Hepatic stellate cell (primary cell): ENCODE data around the gene ITPK1.

Source experiments
- DNase-seq: peaks from one replicate; pipeline ENCODE4 v3.0.0; 2011; ENCODE audit warnings: low spot score

ITPK1 gene

DNA sequence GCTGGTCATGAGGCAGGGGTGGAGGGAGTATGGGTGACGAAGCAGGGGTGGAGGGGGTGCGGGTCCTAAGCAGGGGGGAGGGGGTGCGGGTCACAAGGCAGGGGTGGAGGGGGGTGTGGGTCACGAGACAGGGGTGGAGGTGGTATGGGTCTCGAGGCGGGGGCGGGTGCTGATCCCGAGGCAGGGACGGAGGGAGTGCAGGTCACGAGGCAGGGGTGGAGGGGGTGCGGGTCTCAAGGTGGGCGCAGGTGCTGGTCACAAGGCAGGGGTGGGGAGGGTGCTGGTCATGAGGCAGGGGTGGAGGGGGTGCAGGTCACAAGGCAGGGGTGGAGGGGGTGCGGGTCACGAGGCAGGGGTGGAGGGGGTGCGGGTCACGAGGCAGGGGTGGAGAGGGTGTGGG lies 56.5 kb downstream of the ITPK1 start:
- no peak for DNase-seq

DNA sequence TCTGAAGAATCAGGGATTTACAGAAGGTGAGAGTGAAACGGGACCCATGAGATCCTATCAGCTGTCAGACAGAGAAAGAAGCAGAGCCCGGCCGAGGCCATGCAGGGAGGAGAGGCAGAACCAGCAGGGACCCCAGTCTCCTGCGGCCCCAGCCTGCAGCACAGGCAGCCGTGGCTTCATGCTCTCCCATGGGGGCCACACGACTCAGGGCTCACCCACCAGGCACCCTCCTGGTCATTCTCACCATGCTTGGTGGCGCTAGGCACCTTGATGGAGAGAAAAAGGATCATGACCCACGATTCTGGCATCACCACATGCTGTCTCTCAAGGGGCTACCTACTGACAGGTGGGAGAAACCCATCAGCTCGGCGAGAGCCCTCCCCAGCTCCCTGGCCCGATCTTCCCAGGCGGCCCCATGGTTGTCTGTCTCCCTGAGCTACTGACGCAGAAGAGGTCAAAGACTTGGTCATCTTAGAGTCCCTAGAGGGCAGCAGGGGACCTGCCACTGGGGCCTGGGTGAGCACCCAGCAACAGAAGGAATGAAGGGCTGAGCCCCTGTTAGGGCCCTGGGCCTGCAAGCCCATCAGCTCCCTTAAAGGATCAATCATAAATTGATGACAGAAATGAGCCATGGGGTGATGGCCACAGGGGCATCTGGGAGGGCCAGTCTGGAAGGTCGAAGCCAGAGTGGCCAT lies 58.0 kb downstream of the ITPK1 start:
- DNase-seq: no peak

DNA sequence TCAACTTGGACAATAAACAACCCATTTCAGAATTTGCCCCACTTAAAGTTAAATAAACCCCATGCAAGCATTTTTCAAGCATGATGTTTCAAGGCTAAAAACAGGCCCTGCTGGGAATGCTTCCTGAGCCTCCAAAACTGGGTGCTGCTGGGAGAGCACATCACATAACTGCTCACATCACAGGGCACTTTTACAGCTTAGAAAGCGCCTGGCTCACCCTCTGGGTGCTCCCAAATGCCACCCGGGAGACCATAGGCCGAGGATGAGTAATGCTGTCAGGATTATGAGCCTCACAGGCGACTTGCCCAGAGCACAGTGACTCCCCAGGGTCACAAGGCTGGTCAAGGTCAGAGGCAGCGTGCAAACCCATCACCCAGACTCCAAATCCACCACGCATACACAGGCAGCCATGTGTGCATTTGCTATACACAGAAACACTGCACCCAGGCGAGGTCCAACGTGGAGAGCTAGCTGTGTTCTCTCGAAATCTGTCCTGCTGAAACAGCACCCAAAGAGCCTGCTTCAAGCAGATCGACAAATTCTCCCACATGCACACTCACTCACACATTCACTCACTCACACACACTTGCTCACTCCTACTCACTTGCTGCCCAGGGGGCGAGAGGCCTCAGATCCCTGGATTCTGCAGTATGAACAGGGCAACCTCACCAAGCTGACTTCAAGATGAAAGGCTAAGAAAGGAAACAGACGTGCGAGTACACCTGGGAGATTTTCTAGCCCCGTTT lies 58.7 kb downstream of the ITPK1 start:
- DNase-seq: no peak

DNA sequence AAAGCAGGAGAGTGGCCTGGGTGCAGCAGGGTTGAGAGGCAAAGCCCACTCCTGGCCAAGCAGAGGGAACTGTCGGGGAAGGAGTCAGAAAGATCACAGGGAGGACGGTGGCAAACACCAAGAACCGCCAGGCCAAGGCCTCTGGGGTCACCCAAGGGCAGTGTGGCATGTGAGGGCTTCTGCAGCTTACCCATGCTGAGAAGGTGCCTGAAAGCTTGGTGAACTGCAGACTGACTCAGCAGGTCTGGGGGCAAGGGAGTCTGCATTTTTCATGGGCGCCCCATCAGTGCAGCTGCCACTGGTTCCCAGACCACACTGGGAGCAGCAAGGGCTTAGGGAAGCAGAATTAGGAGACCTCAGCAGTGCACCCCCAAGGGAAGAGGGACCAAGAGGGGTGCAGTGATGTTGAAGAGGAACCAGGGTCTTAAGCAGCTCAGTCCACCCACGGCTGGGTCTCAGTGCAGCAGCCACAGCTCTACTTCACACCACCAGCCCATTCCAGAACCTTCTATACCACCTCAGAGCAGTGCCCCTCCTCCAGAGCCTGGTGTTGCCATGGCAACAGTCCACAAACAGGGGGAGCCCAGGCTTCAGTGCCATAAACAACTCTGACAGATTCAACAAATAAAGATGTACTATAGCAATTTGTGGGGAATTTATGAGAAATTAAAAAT lies 59.4 kb downstream of the ITPK1 start:
- DNase-seq: peak; percentile 52

DNA sequence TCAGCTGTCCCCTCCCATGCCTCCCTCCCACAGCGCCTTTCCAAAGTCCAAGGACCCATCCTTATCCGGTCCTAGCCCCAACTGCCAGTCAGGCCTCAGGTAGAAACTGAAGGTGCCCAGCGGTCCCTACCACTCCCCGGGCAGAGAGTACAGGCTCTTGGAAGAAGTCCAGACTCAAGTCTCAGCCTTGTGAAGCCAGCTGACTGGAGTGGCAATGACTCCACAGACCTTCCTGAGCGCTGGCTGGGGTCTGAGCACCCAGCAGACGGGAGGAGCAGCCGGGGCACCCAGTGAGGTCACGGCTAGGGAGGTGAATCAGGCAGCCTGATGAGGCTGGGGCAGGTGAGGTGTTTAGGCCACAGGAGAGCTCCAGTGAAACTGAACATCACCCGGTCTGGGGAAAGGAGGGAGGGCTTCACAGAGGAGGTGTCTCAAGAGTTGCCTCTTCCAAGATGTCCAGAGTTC lies 60.0 kb downstream of the ITPK1 start:
- DNase-seq: no peak

DNA sequence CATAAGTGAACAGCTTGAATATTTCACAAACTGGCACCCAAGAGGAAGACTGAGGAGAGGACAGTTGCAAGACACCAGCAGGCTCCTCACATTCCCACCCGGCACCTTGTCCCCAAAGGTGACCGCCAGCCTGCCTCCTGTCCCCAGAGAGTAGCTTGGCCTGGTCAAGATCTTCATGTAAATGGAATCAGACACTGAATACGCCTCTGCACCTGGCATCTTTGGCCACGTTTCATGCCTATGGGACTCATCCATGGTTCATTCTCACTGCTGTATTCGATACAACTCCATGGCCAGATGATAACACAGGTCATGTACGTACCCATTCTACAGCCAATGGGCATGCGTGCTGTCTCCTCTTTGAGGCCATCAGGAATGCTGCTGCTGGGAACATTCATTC lies 60.8 kb downstream of the ITPK1 start:
- DNase-seq: no peak

DNA sequence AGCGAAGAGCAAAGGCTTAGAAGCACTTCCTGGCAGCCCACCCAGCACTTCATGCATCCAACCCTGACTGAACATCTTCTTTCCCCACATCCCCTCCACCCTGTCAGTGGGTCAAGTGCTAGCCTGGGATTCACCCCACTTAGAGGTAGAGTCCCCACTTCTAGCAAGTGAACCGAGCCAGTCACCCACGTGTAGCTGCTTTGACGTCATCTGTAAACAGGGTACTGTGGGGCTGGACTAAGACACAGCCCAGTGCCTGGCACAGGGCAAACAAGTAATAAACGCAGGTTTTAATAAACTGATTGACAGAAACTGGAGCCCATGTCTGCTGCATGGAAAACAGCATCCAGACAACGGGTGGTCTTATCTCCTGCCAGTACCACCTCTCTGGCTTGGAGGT lies 61.7 kb downstream of the ITPK1 start:
- DNase-seq: no peak

DNA sequence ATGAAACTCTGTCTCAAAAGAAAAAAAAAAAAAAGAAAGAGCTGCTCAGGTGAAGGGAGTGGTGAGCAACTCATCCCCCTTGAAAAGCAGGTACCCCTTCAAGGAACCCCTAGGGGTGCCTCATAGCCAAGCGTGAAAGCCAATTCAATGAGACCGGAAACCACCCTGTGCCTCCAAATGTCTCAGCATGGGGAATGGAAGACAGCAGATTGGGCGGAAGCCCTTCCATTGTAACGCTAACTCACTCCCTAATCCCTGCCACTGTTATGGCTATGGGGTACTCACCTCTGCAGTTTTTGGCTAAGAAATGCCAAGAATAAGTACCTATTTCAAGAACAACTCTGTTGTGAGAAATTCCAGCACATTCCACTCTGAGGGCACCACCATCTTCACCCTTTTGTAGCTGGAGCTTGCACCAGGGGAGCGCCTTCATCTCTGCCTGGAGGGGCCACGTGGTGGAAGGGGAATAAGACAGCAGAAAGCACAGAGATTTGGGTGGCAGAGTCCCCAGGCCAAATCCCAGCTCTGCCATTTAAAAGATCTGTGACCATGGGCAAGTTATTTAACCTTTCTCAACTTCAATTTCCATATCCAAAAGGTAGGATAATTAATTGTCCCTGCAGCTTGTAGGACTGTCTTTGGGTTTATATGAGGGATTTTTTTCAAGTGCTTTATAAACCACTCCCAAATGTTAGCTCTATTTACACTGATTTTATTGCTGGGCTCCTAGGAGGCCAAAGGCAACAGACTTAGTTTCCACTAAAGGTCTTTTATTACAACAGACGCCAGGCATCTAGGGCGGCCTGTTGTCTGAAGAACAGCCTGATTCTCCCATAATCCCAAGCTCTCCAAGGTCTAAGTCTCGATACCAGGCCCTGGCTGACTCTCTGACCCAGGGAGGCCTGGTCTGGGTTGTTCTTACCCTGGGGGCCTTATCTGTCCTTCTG lies 63.9 kb downstream of the ITPK1 start:
- no peak for DNase-seq

DNA sequence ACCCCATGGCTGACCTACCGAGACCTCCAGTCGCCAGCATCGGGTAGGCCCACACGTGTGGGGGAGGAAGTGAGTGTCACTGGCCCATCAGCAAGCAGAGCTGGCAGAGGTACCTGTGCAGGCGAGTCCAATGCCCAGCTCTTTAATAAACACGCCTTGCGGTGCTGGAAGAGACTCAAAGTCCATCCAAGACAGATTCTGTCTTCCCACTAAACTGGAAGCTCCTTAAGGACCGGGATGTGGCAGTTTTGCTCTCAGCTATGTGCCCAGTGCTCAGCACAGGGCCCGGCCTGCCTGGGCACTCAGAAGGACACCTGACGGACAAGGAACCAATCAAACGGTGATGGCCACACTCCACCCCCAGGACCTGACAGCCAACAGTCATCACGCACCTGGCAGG lies 65.0 kb downstream of the ITPK1 start:
- DNase-seq: no peak

DNA sequence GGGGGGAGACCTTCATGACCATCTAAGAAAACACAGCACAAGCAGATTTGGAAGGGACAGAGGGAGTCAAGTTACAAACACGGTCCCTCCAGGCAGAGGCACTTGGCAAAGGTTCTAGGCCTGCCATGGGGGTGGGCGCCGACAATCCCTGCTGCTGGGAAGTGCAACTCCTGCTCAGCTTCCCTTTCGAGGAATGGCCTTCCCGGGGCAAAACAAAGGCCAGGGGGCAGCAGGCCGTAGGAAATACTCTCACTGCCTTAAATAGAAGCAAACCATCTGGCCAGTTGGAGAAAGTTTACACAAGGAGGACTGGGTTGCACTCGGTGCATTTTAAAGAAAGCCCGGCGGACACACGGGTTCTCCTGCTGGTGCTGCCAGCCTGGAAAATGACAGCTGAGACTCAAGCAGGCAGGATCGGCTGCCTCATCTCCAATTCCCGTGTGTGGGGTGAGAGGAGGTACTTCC lies 65.8 kb downstream of the ITPK1 start:
- no peak for DNase-seq

DNA sequence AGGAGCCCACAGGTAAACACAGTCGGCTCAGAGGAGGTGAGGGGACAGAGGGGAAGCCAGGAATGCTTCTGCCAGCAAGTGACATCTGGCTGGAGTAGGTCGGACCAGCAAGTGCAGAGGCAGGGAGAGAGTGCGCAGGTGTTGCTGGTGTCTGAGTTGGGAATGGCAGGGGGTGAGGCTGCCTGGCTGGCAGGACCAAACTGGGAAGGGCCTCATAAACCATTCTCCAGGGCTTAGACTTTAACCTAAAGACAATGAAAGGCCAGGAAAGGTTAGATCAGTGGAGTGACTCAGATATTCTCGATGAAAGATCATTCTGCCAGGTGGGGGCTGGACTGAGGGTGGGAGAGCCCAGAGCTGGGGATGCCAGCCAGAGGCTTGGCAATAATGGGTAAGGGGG lies 66.4 kb downstream of the ITPK1 start:
- DNase-seq: no peak

DNA sequence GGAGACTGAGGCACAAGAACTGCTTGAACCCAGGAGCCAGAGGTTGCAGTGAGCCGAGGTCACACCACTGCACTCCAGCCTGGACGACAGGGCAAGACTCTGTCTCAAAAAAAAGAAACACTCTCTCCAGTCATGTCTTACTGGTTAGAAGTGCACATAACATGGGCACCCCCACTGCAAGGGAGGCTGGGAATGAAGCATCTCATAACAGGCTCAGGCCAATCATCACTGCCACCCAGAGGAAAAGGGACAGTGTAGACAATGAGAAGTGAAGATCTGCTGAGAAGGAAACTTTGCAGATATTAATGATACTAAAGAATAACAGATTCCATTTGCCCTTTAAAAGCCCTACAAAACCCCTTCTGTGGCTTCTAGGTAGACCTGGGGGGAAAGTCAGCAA lies 66.9 kb downstream of the ITPK1 start:
- DNase-seq: no peak

DNA sequence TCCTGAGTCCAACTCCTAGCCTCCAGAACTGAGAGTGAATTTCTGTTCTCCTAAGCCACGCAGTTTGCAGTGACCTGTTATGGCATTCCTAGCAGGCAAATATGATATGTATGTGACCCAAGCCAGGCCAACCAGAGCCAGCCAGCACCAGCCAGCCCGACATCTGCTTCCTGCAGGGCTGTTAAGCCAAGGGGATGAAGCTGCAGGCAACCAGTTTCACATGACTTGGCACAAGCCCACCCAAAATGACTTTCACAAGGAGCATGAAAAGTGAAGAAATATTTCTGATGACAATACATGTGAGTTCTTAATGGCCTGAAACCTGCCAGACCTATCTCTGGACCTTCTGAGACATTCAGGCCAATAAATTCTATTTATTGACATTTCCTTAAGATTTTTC lies 68.1 kb downstream of the ITPK1 start:
- DNase-seq: no peak

DNA sequence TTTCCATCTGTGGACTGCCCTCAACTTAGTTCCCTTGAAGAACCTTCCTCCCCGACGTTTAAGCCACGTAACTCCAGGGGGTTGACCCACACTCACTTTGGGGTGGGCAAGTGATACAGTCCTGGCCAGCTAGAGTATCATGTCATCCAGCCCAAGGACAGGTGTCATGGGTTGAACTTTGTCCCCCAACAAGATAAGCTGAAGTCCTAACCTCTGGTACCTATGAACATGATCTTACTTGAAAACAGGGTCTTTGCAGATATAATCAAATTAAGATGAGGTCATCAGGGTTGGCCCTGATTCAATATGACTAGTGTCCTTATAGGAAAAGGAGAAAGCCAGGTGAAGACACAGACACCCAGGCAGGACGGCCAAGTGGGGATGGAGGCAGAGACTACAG lies 68.6 kb downstream of the ITPK1 start:
- no peak for DNase-seq

DNA sequence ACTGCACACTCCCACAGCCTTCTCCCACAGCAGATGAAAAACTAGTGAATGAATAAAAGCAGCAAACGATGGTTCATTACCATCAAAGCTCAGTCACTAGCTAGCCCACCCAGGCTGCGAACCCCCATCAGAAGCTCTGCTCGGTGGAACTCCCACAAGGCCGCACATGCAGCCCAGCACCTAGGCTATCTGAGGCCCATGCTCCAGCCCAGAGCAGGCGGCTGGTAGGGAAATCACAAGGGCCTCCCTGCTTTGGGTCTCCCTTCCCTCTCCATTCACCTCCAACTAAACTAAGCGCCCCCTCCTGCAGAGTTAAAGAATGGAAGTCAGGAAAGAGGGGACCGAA lies 69.0 kb downstream of the ITPK1 start:
- DNase-seq: no peak

DNA sequence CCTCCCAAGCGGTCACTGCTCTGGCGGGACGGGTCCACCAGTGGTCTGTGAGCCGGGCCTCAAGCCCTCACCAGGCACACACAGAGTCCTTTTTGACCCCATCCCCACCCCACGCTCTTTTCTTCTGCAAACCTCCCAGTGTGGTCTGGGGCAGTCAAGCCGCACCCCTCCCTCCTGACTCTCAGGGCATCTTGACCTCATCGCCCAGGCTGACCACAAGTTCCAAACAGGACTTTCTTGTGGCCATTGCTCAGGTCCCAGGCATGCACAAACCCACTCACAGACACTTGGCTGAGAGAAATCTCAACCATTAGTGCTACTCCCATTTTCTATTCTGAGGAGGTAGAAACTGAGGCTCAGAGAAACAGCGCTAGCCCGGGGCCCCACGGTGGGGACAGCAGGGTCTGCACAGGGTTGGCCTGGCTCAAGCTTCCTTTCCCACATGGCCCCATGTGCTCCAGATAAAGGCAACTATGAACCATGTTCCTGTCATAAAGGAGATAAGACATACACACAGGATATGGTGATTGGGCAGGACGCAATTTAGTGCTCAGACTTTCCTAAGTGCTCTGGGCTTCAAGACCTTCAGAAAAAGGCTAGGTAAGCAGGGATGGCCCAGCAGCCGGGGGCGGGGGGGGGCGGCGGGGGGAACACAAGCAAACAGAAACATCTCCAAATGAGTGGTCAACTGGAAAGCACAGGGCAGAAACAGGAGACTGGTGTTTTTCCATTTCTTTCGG lies 69.6 kb downstream of the ITPK1 start:
- DNase-seq: peak; percentile 83

DNA sequence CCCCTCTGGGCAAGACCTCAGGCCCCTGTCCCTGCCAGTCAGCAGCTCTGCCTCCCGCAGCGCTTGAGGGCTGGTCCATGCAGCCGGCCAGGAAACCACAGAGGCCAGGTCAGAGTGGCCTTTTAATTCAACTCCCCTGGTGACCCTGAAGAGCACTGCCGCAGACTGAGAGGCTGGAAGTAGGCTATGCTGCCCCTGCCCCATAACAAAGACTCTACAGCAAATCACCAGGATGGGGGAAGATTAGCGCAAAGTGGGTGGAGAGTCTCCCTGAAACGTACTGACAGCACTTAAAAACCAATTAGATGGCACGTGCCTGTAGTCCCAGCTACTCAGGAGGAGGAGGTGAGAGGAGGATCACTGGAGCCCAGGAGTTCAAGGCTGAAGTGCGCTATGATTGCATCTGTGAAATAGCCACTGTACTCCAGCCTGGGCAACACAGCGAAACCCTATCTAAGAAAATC lies 70.5 kb downstream of the ITPK1 start:
- no peak for DNase-seq

DNA sequence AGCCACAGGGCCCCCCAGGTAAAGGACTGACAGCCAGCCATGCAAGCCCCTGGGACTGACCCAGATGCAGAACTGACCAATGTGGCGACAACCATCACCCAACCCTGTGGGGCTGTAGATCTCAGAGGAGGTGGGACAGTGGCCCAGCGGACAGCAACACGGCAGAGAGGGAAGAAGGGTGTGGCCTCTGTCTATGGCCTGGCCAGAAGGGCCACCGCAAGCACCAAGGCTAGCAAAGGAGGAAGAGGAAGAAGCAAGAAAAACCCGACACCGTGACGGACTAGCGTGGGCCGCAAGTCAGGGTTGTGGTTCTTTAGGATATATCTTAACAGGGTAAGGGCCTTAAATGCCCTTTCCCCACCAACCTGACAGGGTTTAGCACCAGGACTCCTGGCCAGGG lies 71.2 kb downstream of the ITPK1 start:
- no peak for DNase-seq

DNA sequence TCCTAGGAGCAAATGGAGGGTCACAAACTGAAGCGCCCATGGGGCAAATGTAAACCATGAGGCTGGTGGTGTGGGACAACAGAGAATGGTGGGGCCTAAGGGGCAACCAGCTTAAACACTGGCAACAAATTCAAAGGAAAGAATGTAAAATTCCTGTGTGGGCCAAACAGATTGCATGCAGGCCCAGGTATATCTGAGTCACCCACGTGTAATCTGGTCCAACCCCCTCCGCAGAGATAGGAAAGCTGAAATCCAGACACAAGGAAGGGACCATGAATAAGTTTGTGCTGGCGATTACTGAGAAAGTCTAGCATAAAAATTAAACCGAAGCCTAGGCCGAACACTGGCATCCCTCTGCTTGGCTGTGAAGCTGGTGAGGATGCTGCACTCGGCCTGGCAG lies 71.6 kb downstream of the ITPK1 start:
- DNase-seq: no peak

DNA sequence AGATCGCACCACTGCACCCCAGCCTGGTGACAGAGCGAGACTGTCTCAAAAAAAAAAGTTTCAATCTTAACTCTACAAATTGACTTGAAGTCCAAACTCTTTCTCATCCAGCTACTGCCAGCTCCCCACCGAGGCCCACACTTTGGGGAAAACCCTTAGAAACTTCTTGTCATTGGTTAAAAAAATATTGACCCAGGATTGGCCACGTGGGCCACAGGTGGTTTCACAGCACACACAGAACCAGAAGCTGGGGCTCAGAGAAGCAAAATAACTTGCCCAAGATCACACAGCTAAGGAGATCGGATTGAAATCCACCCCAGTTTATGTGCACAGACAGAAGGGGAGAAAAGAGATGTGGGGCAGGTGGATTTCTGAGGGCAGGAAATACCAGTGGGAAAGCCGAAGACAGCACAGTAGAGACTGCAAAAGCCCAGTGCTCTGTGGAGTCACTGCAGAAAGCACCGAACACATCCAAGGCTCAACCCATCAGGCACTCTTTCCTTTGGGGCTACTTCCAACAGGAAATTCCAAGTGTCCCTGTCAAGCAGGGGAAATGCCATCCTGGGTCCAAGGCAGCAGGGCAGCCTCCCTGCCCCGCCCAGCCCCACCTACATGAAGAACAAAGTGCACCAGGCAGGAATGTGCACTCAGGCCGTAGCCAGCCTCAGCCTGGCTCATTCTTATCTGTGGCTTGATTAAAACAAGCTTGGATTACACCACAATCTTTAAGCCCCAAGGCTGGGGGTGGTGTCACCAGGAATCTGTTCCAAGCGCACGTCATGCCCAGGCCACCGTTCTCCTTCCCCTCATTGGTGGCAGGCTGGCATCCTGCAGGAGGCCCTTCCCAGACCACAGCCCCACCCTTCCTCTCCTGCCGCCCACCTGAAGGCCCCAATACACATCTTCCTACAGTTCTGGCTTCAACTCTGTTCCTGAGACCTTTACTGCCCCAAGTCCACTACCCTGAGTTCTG lies 72.5 kb downstream of the ITPK1 start:
- DNase-seq: peak; percentile 80
